Esophagus squamous epithelium (tissue), 5 donors: ENCODE measurements around the gene CRACDL. TPM values are rescaled to one million over a fixed set of nuclear protein-coding genes. Genes with fewer than 3 reads are reported as not detected.

Source experiments
- DNase-seq: peaks from one replicate; lab custom pipeline; 2025; lab: John Stamatoyannopoulos, UW
- H3K27ac ChIP-seq, 4 donors: fragments of 200-600 bp; sonication (generic); one replicate each; pipeline ENCODE4 v1.5.1; 2016 to 2019; ENCODE audit warnings: mild to moderate bottlenecking in 1 of 4
- H3K27me3 ChIP-seq, 4 donors: fragments of 200-600 bp; sonication (generic); 1 replicate in 3 of 4; 2 replicates in 1 of 4; pipeline versions ENCODE4 v1.5.1 to v1.6.0; 2017 to 2021; ENCODE audit warnings: antibody characterized with exemption in 1 of 4
- H3K36me3 ChIP-seq, 3 donors: fragments of 200-600 bp; sonication (generic); one replicate each; pipeline ENCODE4 v1.5.1; 2016 to 2019
- H3K4me1 ChIP-seq, 3 donors: fragments of 200-600 bp; sonication (generic); one replicate each; pipeline ENCODE4 v1.5.1; 2017 to 2019
- H3K4me3 ChIP-seq, 4 donors: fragments of 200-600 bp; sonication (generic); 1 replicate in 3 of 4; 2 replicates in 1 of 4; pipeline ENCODE4 v1.5.1; 2016 to 2019; ENCODE audit warnings: mild to moderate bottlenecking in 2 of 4, moderate library complexity in 1 of 4
- H3K9me3 ChIP-seq, 3 donors: fragments of 200-600 bp; sonication (generic); one replicate each; pipeline ENCODE4 v1.5.1; 2016 to 2019
- POLR2A ChIP-seq, 4 donors: fragments of 450-650 bp; IDR thresholded peaks; one replicate each; pipeline ENCODE4 v1.6.1; 2017; ENCODE audit warnings: antibody characterized with exemption in 4 of 4, mild to moderate bottlenecking in 4 of 4, moderate library complexity in 3 of 4
- WGBS, 2 donors: methylation state at CpG; one replicate each; pipeline ENCODE4 v1.1.5; 2018; 5-methylcytosine and 5-hydroxymethylcytosine counted together
- intact Hi-C: fragments of 100-400 bp; cut with DNase I; formaldehyde crosslinking; loops from one replicate; pipeline ENCODE4 v1.15.0; 2022
- total RNA-seq, 4 donors: library from RNA; depleted of rRNA; stranded (reverse); fragments of >200 nt; gene quantifications; one replicate each; pipeline ENCODE4 v1.1.0, GENCODE V29; 2016
- TF ChIP-seq, protein P1 (sequence below), 6 experiments: fragments of 450-650 bp in 4 of 6; fragments of 200-600 bp in 2 of 6; sonication (generic) in 2 of 6; IDR thresholded peaks; one replicate each; pipeline ENCODE4 v1.5.1; 2016 to 2019; ENCODE audit warnings: antibody characterized with exemption in 6 of 6, mild to moderate bottlenecking in 4 of 6, moderate library complexity in 4 of 6
- donor health status: DM: yes; HTN: yes; CAD: no.

The CRACDL gene
- total RNA-seq, 4 donors from 2014 or later, result 6.5 to 33.6 (median 9.7) TPM

DNA sequence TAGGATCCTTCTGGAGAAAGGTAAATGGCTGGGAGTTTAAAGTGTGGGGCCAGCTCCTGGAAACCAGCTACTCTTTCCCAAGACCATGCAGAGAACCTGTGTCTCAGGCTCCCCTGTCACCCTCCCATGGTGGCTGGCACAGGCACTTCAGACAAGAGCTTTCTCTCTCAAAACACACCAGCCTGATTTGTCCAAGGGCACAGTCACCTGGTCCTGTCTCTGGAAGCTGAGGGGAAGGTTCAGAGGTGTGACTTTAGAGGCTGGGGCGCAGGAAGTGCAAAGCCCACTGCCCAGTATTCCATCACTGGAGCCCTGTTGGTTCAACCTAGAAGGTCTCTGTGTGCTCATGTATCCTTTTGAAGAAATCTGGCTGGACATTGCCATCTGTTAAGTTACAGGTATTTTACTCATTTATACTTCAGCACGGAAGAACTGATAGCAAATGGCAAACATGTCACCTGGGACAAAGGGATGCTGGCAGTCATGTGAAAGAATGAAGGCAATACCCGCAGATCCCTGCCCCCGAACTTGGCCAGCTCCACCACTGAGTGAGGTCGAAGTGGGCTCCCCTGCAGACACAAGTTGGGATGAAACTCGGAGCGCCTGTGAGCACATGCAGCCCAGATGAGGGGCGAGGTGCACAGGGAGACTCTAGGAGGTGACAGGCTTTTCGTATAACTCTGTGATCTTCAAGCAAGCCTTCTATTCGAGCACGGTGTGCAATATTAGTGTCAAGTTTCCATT lies 108.2 kb downstream of the CRACDL start:
- H3K4me3 ChIP-seq, result no peak overlapping the region
- no peaks in the 10 kb centered on the region for H3K9me3 ChIP-seq
- TF ChIP-seq, protein P1, sequence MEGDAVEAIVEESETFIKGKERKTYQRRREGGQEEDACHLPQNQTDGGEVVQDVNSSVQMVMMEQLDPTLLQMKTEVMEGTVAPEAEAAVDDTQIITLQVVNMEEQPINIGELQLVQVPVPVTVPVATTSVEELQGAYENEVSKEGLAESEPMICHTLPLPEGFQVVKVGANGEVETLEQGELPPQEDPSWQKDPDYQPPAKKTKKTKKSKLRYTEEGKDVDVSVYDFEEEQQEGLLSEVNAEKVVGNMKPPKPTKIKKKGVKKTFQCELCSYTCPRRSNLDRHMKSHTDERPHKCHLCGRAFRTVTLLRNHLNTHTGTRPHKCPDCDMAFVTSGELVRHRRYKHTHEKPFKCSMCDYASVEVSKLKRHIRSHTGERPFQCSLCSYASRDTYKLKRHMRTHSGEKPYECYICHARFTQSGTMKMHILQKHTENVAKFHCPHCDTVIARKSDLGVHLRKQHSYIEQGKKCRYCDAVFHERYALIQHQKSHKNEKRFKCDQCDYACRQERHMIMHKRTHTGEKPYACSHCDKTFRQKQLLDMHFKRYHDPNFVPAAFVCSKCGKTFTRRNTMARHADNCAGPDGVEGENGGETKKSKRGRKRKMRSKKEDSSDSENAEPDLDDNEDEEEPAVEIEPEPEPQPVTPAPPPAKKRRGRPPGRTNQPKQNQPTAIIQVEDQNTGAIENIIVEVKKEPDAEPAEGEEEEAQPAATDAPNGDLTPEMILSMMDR (IDR thresholded peaks at IDR 0.05), result no peak
- no peak for TF ChIP-seq POLR2A (IDR thresholded peaks at IDR 0.05)
- peaks cover 0 to 75% (median 0%) of the 10 kb centered on the region in 3 donors for H3K36me3 ChIP-seq
- no peak for DNase-seq
- H3K27ac ChIP-seq, result no peak overlapping the region
- H3K27me3 ChIP-seq, result peaks cover 0 to 5% (median 0%) of the 10 kb centered on the region in 4 donors
- H3K4me1 ChIP-seq, result peaks cover 2 to 31% (median 4%) of the 10 kb centered on the region in 3 donors
- 81 to 90% methylated on average over 9 to 11 of the region's 11 CpGs for WGBS, 2 donors
- intact Hi-C loops, result no loop called here

DNA sequence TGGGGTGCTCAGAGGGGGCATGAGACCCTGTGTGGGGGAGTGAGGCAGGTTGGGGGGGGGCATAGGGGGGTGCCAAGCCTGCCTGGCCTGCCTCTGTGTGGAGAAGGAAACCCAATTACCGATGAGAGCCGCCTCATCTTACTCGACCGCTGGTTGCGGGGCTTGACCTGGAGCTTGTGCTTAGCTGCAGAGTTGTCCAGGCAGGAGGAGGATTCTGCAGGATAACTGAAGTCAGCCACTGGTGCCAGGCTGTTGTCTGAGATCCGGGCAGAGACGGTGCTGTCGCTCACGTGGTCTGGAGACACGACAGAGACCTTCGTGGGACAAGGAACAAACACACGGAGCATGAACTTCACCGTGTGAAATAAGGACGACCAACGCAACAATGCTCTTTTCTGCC lies 109.2 kb downstream of the CRACDL start:
- 87 to 93% methylated on average over 12 to 15 of the region's 15 CpGs for WGBS, 2 donors
- Histone ChIP-seq H3K9me3 (no peaks in the 10 kb centered on the region), H3K27ac (no peak overlapping the region), H3K4me1 (peaks cover 0 to 37% (median 4%) of the 10 kb centered on the region in 3 donors), H3K4me3 (no peak overlapping the region), H3K36me3 (peaks cover 0 to 75% (median 0%) of the 10 kb centered on the region in 3 donors), H3K27me3 (peaks cover 0 to 15% (median 0%) of the 10 kb centered on the region in 4 donors)
- intact Hi-C loops, result no loop called here
- no peak for TF ChIP-seq POLR2A (IDR thresholded peaks at IDR 0.05)
- TF ChIP-seq, protein P1 (IDR thresholded peaks at IDR 0.05), result no peak
- DNase-seq, result no peak

DNA sequence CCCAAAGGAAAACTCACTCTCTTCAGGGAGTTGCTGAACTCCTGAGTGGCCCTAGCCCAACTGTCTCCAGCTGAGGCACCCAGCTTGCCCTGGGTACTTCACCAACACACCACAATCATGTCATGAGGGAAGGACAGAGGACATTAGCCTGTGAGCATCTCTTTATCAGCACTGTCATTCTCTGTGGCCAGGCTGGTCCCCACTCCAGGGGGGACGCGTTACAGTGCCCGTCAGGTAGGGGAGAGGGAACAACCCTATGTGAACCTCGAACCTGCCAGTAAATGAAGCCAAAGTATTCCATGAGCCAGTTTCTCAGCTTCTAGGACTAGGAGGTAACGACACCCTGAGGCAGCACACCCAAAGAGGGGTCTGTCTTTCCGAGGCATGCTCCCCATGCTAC lies 110.2 kb downstream of the CRACDL start:
- no peak overlapping the region for H3K4me3 ChIP-seq
- no peaks in the 10 kb centered on the region for H3K9me3 ChIP-seq
- peaks cover 0 to 40% (median 4%) of the 10 kb centered on the region in 3 donors for H3K4me1 ChIP-seq
- 95 to 100% methylated on average over 1 to 5 of the region's 6 CpGs for WGBS, 2 donors
- peaks cover 0 to 19% (median 0%) of the 10 kb centered on the region in 4 donors for H3K27me3 ChIP-seq
- DNase-seq, result no peak
- H3K27ac ChIP-seq, result peak overlapping the region in 1 of 4 donors; percentile 64
- intact Hi-C loops, result no loop called here
- TF ChIP-seq, protein P1 (IDR thresholded peaks at IDR 0.05), result no peak
- no peak for TF ChIP-seq POLR2A (IDR thresholded peaks at IDR 0.05)
- peaks cover 0 to 74% (median 0%) of the 10 kb centered on the region in 3 donors for H3K36me3 ChIP-seq

DNA sequence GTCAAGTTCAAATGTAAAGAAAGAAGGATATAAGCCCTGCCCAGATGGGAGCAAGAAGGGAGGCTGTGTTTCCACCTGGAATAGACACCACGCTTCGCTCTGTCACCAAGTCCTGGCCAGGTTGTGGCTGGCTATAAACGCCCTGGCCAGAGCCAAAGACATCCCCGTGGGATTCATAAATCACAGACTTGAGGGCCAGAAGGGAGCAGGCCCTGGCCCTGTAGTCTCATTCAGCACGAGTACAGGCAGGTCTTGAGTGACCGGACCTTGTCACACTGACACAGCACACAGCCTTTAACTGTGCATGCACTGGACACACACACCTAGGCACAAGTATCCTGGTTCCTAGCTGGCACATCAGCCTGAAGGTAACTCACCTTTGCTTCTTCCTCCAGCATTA lies 110.6 kb downstream of the CRACDL start:
- Histone ChIP-seq H3K36me3 (peaks cover 0 to 71% (median 0%) of the 10 kb centered on the region in 3 donors), H3K27ac (peak overlapping the region in 3 of 4 donors; percentile 63 to 84 (median 64)), H3K4me3 (no peak overlapping the region), H3K9me3 (no peaks in the 10 kb centered on the region), H3K4me1 (peaks cover 0 to 40% (median 4%) of the 10 kb centered on the region in 3 donors), H3K27me3 (peaks cover 0 to 19% (median 0%) of the 10 kb centered on the region in 4 donors)
- DNase-seq, result no peak
- 70 to 86% methylated on average over 2 to 6 of the region's 6 CpGs for WGBS, 2 donors
- no peak for TF ChIP-seq POLR2A (IDR thresholded peaks at IDR 0.05)
- TF ChIP-seq, protein P1 (IDR thresholded peaks at IDR 0.05), result no peak
- intact Hi-C loops, result no loop called here

DNA sequence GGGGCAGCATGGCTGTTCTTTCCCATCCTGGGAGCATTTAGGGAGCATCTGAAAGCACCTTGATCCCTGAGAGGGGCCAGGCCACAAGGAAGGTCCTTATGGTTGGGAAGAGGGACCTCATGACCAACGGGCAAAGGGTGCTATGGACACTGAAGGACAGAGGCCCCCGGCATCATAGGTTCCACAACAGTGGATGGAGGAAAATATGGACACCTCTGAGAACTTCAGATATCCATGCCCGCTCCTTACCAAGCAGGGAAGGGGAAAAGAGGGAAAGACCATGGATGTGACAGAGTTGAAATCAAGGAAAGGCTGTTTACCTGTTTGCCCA lies 111.0 kb downstream of the CRACDL start:
- peak overlapping the region in 3 of 4 donors; percentile 63 to 84 (median 64) for H3K27ac ChIP-seq
- peaks cover 0 to 71% (median 0%) of the 10 kb centered on the region in 3 donors for H3K36me3 ChIP-seq
- DNase-seq, result no peak
- H3K27me3 ChIP-seq, result peaks cover 0 to 19% (median 0%) of the 10 kb centered on the region in 4 donors
- WGBS, 2 donors, result 94 to 100% methylated on average over 2 to 3 of the region's 3 CpGs
- intact Hi-C loops, result no loop called here
- H3K9me3 ChIP-seq, result no peaks in the 10 kb centered on the region
- peaks cover 0 to 40% (median 4%) of the 10 kb centered on the region in 3 donors for H3K4me1 ChIP-seq
- TF ChIP-seq, protein P1 (IDR thresholded peaks at IDR 0.05), result no peak
- no peak for TF ChIP-seq POLR2A (IDR thresholded peaks at IDR 0.05)
- H3K4me3 ChIP-seq, result no peak overlapping the region
